HCT116 (cell line): ENCODE results near the gene ESR1. TPM values are rescaled to one million over a fixed set of nuclear protein-coding genes. Genes with fewer than 3 reads are reported as not detected.

Experiments used
- ATAC-seq: fragments of 200-7000 bp; cut with Tn5 transposase; 2 replicates; pipeline ENCODE4 v1.9.1; 2020; ENCODE audit warnings: mild to moderate bottlenecking, moderate library complexity
- BruUV-seq: library from RNA; stranded (reverse); fragments of 400-500 nt; replicated peaks from 2 replicates; lab custom pipeline; 2021; lab: Mats Ljungman, UMichigan
- CTCF ChIA-PET: fragments of 300-600 bp; sonication (Branson Sonifier 250); formaldehyde crosslinking; loops from one replicate; lab custom pipeline; 2021; ENCODE audit warnings: antibody characterized with exemption; lab: Charles Lee
- POLR2A ChIA-PET: fragments of 300-600, 350-600 bp; sonication (Branson Sonifier 250); formaldehyde crosslinking; loops from one replicate; lab custom pipeline; 2021; ENCODE audit warnings: antibody characterized with exemption; lab: Charles Lee
- RAD21 ChIA-PET, 2 experiments: fragments of 300-600 bp; sonication (Branson Sonifier 250); formaldehyde crosslinking; loops; one replicate each; lab custom pipeline; 2023; ENCODE audit warnings: low total read pairs in 2 of 2; ENCODE audit not compliant: uncharacterized antibody in 2 of 2, unreplicated experiment in 2 of 2, low non-redundant PET in 1 of 2; lab: Charles Lee
- DNase-seq: peaks from one replicate; pipeline ENCODE4 v3.0.0-alpha.2; 2010; ENCODE audit warnings: low read depth, low spot score
- H2AFZ ChIP-seq: fragments of 200-600 bp; shearing (Covaris generic), sonication (generic); 2 replicates; pipeline ENCODE4 v1.6.1; 2017; ENCODE audit warnings: low read depth, mixed run types, mixed read lengths, antibody characterized with exemption, low read length; ENCODE audit not compliant: poor library complexity, severe bottlenecking
- H3K27ac ChIP-seq: 2 replicates; pipeline ENCODE4 v1.5.1; 2012; ENCODE audit warnings: low read depth, low read length
- H3K27me3 ChIP-seq: fragments of 200-600 bp; sonication (generic); 2 replicates; pipeline ENCODE4 v1.6.1; 2016; ENCODE audit warnings: mixed run types, low read length, mixed read lengths; ENCODE audit not compliant: insufficient read depth
- H3K36me3 ChIP-seq, 2 experiments: fragments of 200-500 bp in 1 of 2; fragments of 200-600 bp in 1 of 2; sonication (Bioruptor generic) in 1 of 2; sonication (generic) in 1 of 2; 2 replicates each; pipeline versions ENCODE4 v1.5.1 to v1.6.1; 2014 to 2016; ENCODE audit warnings: low read length in 2 of 2, inconsistent platforms in 1 of 2, mixed read lengths in 1 of 2, mixed run types in 1 of 2; ENCODE audit not compliant: insufficient read depth in 2 of 2, control insufficient read depth in 1 of 2
- H3K4me1 ChIP-seq, 2 experiments: fragments of 200-600 bp in 1 of 2; sonication (generic) in 1 of 2; 2 replicates each; pipeline versions ENCODE4 v1.5.1 to v1.6.1; 2012 to 2017; ENCODE audit warnings: low read length in 2 of 2, inconsistent platforms in 1 of 2, mild to moderate bottlenecking in 1 of 2, mixed read lengths in 1 of 2, mixed run types in 1 of 2, moderate library complexity in 1 of 2; ENCODE audit not compliant: insufficient read depth in 2 of 2, control insufficient read depth in 1 of 2
- H3K4me2 ChIP-seq: fragments of 200-600 bp; sonication (generic); 2 replicates; pipeline ENCODE4 v1.6.1; 2017; ENCODE audit warnings: mixed run types, low read length, mixed read lengths
- H3K4me3 ChIP-seq, 2 experiments: fragments of 200-600 bp in 1 of 2; sonication (generic) in 1 of 2; replicated peaks in 1 of 2; 2 replicates each; pipeline ENCODE4 v1.5.1; 2011 to 2016; ENCODE audit warnings: low read length in 2 of 2, control low read depth in 1 of 2, low read depth in 1 of 2, mild to moderate bottlenecking in 1 of 2, mixed read lengths in 1 of 2, mixed run types in 1 of 2
- H3K79me2 ChIP-seq: fragments of 200-600 bp; sonication (generic); 2 replicates; pipeline ENCODE4 v1.6.1; 2017; ENCODE audit warnings: mild to moderate bottlenecking, mixed run types, low read length, moderate library complexity, mixed read lengths; ENCODE audit not compliant: insufficient read depth
- H3K9ac ChIP-seq: fragments of 200-600 bp; sonication (generic); 2 replicates; pipeline ENCODE4 v1.6.1; 2016; ENCODE audit warnings: low read length, mixed read lengths
- H3K9me2 ChIP-seq: fragments of 200-600 bp; sonication (generic), shearing (Covaris generic); 2 replicates; pipeline ENCODE4 v1.6.1; 2017; ENCODE audit warnings: mixed run types, mild to moderate bottlenecking, moderate library complexity; ENCODE audit not compliant: insufficient read depth
- H3K9me3 ChIP-seq, 2 experiments: fragments of 200-500 bp in 1 of 2; fragments of 200-600 bp in 1 of 2; sonication (Bioruptor generic) in 1 of 2; sonication (generic) in 1 of 2; 2 replicates each; pipeline ENCODE4 v1.6.1; 2014 to 2017; ENCODE audit warnings: low read length in 2 of 2, mixed read lengths in 2 of 2, inconsistent platforms in 1 of 2, low read depth in 1 of 2, mild to moderate bottlenecking in 1 of 2, mixed run types in 1 of 2, moderate library complexity in 1 of 2; ENCODE audit not compliant: control insufficient read depth in 1 of 2, insufficient read depth in 1 of 2
- H4K20me1 ChIP-seq: fragments of 200-600 bp; sonication (generic), shearing (Covaris generic); 2 replicates; pipeline ENCODE4 v1.6.1; 2017; ENCODE audit warnings: mixed run types, mild to moderate bottlenecking, moderate library complexity; ENCODE audit not compliant: insufficient read depth
- CBX3 ChIP-seq: IDR thresholded peaks from 2 replicates; pipeline ENCODE4 v1.6.1; 2012; ENCODE audit warnings: low read depth
- CEBPB ChIP-seq: IDR thresholded peaks from 2 replicates; pipeline ENCODE4 v1.6.1; 2012; ENCODE audit warnings: low read depth
- EGR1 ChIP-seq: IDR thresholded peaks from 2 replicates; pipeline ENCODE4 v1.6.1; 2012; ENCODE audit warnings: low read depth
- ELF1 ChIP-seq: IDR thresholded peaks from 2 replicates; pipeline ENCODE4 v1.6.1; 2012; ENCODE audit warnings: low read depth, borderline replicate concordance
- EZH2 ChIP-seq: fragments of 200-600 bp; sonication (generic); IDR thresholded peaks from 2 replicates; pipeline ENCODE4 v1.6.1; 2017; ENCODE audit warnings: antibody characterized with exemption, mixed run types
- EZH2phosphoT487 ChIP-seq: fragments of 200-600 bp; IDR thresholded peaks from 2 replicates; pipeline ENCODE4 v1.6.1; 2018; ENCODE audit warnings: antibody characterized with exemption, borderline replicate concordance
- FOSL1 ChIP-seq: IDR thresholded peaks from 2 replicates; pipeline ENCODE4 v1.6.1; 2012; ENCODE audit warnings: low read depth
- JUND ChIP-seq: IDR thresholded peaks from 2 replicates; pipeline ENCODE4 v1.6.1; 2012
- MAX ChIP-seq: IDR thresholded peaks from 2 replicates; pipeline ENCODE4 v1.6.1; 2012
- POLR2A ChIP-seq: IDR thresholded peaks from 2 replicates; pipeline ENCODE4 v1.7.0; 2011; ENCODE audit warnings: borderline replicate concordance; ENCODE audit not compliant: insufficient read depth, insufficient read length; ENCODE audit errors: extremely low read depth
- POLR2AphosphoS5 ChIP-seq: IDR thresholded peaks from 2 replicates; pipeline ENCODE4 v1.6.1; 2011; ENCODE audit warnings: mild to moderate bottlenecking, low read depth, low read length, moderate library complexity
- RAD21 ChIP-seq: IDR thresholded peaks from 2 replicates; pipeline ENCODE4 v1.6.1; 2012; ENCODE audit warnings: low read depth, mild to moderate bottlenecking
- SIN3A ChIP-seq: IDR thresholded peaks from 2 replicates; pipeline ENCODE4 v1.6.1; 2012; ENCODE audit warnings: low read depth
- SP1 ChIP-seq: IDR thresholded peaks from 2 replicates; pipeline ENCODE4 v1.6.1; 2012; ENCODE audit warnings: low read depth
- SRF ChIP-seq: IDR thresholded peaks from 2 replicates; pipeline ENCODE4 v1.6.1; 2012; ENCODE audit warnings: low read depth
- YY1 ChIP-seq: IDR thresholded peaks from 2 replicates; pipeline ENCODE4 v1.6.1; 2011; ENCODE audit warnings: low read length, low read depth, moderate library complexity, mild to moderate bottlenecking; ENCODE audit not compliant: insufficient replicate concordance; ENCODE audit errors: extremely low read depth
- ZBTB33 ChIP-seq: IDR thresholded peaks from 2 replicates; pipeline ENCODE4 v1.6.1; 2011; ENCODE audit warnings: mild to moderate bottlenecking, low read length, moderate library complexity; ENCODE audit not compliant: insufficient replicate concordance; ENCODE audit errors: extremely low read depth
- ZFX ChIP-seq: fragments of 450-650 bp; IDR thresholded peaks from 2 replicates; pipeline ENCODE4 v1.6.1; 2017
- ZNF274 ChIP-seq: fragments of 200-500 bp; sonication (Bioruptor generic); IDR thresholded peaks from 2 replicates; pipeline ENCODE4 v1.6.1; 2014; ENCODE audit warnings: mild to moderate bottlenecking, low read depth, low read length, inconsistent platforms
- intact Hi-C: fragments of 100-400 bp; cut with micrococcal nuclease; formaldehyde crosslinking; loops from 2 replicates; pipeline ENCODE4 v1.10.0; 2022
- total RNA-seq: library from RNA; stranded (reverse); gene quantifications from one replicate; pipeline ENCODE4 v1.2.1, GENCODE V29; 2021; ENCODE audit not compliant: unreplicated experiment
- TF ChIP-seq, protein P1 (sequence below): IDR thresholded peaks from 2 replicates; pipeline ENCODE4 v1.6.1; 2012
- TF ChIP-seq, protein P2 (sequence below): IDR thresholded peaks from 2 replicates; pipeline ENCODE4 v1.6.1; 2012; ENCODE audit warnings: low read depth

The ESR1 gene
- total RNA-seq, 1 experiment from 2014 or later: 0.17 TPM

DNA sequence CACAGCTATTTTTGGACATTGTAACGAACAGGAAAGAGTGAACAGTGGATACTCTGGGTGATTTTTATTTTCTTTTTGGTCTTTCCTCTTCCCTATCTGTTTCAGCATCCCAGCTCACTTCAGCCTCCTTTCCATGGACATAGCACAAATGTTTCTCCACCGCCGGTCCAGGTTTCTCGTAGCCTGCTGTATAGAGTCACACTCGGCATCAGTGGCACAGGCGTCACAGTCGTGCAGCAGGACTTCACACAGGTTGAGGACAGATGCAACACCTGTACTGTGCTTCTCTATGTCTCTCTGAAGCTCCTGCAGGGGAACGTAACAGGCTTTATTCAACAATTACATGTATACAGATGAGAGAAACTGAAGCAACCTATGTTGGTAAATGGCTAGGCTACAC lies 348.3 kb downstream of the ESR1 start (continued):
- TF ChIP-seq ZNF274 (no peak), ELF1 (no peak), EGR1 (no peak), SP1 (no peak), MAX (no peak), CBX3 (no peak), POLR2A (no peak), SIN3A (no peak), POLR2AphosphoS5 (no peak)
- TF ChIP-seq, protein P1, sequence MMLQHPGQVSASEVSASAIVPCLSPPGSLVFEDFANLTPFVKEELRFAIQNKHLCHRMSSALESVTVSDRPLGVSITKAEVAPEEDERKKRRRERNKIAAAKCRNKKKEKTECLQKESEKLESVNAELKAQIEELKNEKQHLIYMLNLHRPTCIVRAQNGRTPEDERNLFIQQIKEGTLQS: no peak
- TF ChIP-seq, all 23 proteins: peak for 0

- ChIA-PET RAD21 (no interaction called here), POLR2A (no interaction called here), CTCF (no interaction called here)
- no peak overlapping the region for H2AFZ ChIP-seq
- H3K27ac ChIP-seq: no peak overlapping the region
- no peaks in the 10 kb centered on the region for H3K36me3 ChIP-seq
- no peak for DNase-seq
- BruUV-seq: no TSS peak
- H3K27me3 ChIP-seq: no peaks in the 10 kb centered on the region
- H3K9ac ChIP-seq: no peak overlapping the region
- H3K9me2 ChIP-seq: peaks cover 3% of the 10 kb centered on the region; the same call in 1 of the 2 replicates
- no peak for ATAC-seq
- no peaks in the 10 kb centered on the region for H3K4me1 ChIP-seq
- H3K9me3 ChIP-seq: no peaks in the 10 kb centered on the region
- intact Hi-C loops: no loop called here
- H3K4me2 ChIP-seq: no peak overlapping the region
- no peak overlapping the region for H3K4me3 ChIP-seq
- H4K20me1 ChIP-seq: no peaks in the 10 kb centered on the region
- TF ChIP-seq RAD21 (no peak), EZH2 (no peak), ZFX (no peak), ZBTB33 (no peak), POLR2A (no peak), MAX (no peak), ZNF274 (no peak), SRF (no peak), EZH2phosphoT487 (no peak), YY1 (no peak), FOSL1 (no peak), JUND (no peak), CEBPB (no peak), SP1 (no peak)
- TF ChIP-seq, protein P2, sequence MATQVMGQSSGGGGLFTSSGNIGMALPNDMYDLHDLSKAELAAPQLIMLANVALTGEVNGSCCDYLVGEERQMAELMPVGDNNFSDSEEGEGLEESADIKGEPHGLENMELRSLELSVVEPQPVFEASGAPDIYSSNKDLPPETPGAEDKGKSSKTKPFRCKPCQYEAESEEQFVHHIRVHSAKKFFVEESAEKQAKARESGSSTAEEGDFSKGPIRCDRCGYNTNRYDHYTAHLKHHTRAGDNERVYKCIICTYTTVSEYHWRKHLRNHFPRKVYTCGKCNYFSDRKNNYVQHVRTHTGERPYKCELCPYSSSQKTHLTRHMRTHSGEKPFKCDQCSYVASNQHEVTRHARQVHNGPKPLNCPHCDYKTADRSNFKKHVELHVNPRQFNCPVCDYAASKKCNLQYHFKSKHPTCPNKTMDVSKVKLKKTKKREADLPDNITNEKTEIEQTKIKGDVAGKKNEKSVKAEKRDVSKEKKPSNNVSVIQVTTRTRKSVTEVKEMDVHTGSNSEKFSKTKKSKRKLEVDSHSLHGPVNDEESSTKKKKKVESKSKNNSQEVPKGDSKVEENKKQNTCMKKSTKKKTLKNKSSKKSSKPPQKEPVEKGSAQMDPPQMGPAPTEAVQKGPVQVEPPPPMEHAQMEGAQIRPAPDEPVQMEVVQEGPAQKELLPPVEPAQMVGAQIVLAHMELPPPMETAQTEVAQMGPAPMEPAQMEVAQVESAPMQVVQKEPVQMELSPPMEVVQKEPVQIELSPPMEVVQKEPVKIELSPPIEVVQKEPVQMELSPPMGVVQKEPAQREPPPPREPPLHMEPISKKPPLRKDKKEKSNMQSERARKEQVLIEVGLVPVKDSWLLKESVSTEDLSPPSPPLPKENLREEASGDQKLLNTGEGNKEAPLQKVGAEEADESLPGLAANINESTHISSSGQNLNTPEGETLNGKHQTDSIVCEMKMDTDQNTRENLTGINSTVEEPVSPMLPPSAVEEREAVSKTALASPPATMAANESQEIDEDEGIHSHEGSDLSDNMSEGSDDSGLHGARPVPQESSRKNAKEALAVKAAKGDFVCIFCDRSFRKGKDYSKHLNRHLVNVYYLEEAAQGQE: no peak
- TF ChIP-seq, protein P1: no peak
- no peaks in the 10 kb centered on the region for H3K79me2 ChIP-seq
Observed at GRCh38 chr6:152160346-152160745, 352.9 kb downstream of the ESR1 start.
